OCI-LY1 (cell line): ENCODE measurements around the gene PDE6A.

ENCODE experiments used
- H2AFZ ChIP-seq: fragments of 200-600 bp; sonication (generic), shearing (Covaris generic); 2 replicates; pipeline ENCODE4 v1.6.0; 2014; ENCODE audit warnings: antibody characterized with exemption, mild to moderate bottlenecking, low read length
- H3F3A ChIP-seq: fragments of 200-600 bp; sonication (generic), shearing (Covaris generic); 2 replicates; pipeline ENCODE4 v1.6.0; 2014; ENCODE audit warnings: mild to moderate bottlenecking, antibody characterized with exemption, low read length, moderate library complexity; ENCODE audit not compliant: insufficient read depth
- H3K27ac ChIP-seq: fragments of 200-600 bp; sonication (generic); 2 replicates; pipeline ENCODE4 v1.5.1; 2014; ENCODE audit warnings: low read length, mixed run types, mild to moderate bottlenecking, low read depth; ENCODE audit not compliant: poor library complexity, severe bottlenecking
- H3K27me3 ChIP-seq: fragments of 200-600 bp; sonication (generic); 2 replicates; pipeline ENCODE4 v1.6.0; 2014; ENCODE audit warnings: antibody characterized with exemption, mild to moderate bottlenecking, low read length, moderate library complexity; ENCODE audit not compliant: insufficient read depth
- H3K36me3 ChIP-seq: fragments of 200-600 bp; sonication (generic); 2 replicates; pipeline ENCODE4 v1.6.1; 2014; ENCODE audit warnings: mild to moderate bottlenecking, antibody characterized with exemption, low read length, moderate library complexity, mixed read lengths; ENCODE audit not compliant: insufficient read depth
- H3K4me1 ChIP-seq: fragments of 200-600 bp; sonication (generic); 2 replicates; pipeline ENCODE4 v1.5.1; 2014; ENCODE audit warnings: mild to moderate bottlenecking, low read length, moderate library complexity; ENCODE audit not compliant: insufficient read depth, severe bottlenecking
- H3K4me2 ChIP-seq: fragments of 200-600 bp; sonication (generic), shearing (Covaris generic); 2 replicates; pipeline ENCODE4 v1.6.1; 2014; ENCODE audit warnings: low read length
- H3K4me3 ChIP-seq: fragments of 200-600 bp; sonication (generic); 2 replicates; pipeline ENCODE4 v1.5.1; 2014; ENCODE audit warnings: low read length, low read depth, mild to moderate bottlenecking, mixed read lengths; ENCODE audit not compliant: poor library complexity, severe bottlenecking
- H3K79me2 ChIP-seq: fragments of 200-600 bp; shearing (Covaris generic); 2 replicates; pipeline ENCODE4 v1.6.1; 2016; ENCODE audit warnings: mixed run types, low read length, mixed read lengths; ENCODE audit not compliant: insufficient read depth
- H3K9ac ChIP-seq: fragments of 200-600 bp; sonication (generic), shearing (Covaris generic); 2 replicates; pipeline ENCODE4 v1.6.1; 2014; ENCODE audit warnings: mild to moderate bottlenecking, low read length, mixed read lengths
- H3K9me2 ChIP-seq: fragments of 200-600 bp; sonication (generic), shearing (Covaris generic); 2 replicates; pipeline ENCODE4 v1.6.1; 2014; ENCODE audit warnings: low read depth, mild to moderate bottlenecking, low read length, mixed read lengths
- H3K9me3 ChIP-seq: fragments of 200-600 bp; shearing (Covaris generic); 2 replicates; pipeline ENCODE4 v1.6.1; 2014; ENCODE audit warnings: low read length, mixed read lengths
- H4K20me1 ChIP-seq: fragments of 200-600 bp; sonication (generic), shearing (Covaris generic); 2 replicates; pipeline ENCODE4 v1.6.0; 2016; ENCODE audit warnings: mild to moderate bottlenecking, low read length; ENCODE audit not compliant: insufficient read depth
- EZH2 ChIP-seq: fragments of 200-600 bp; sonication (generic), shearing (Covaris generic); IDR thresholded peaks from 2 replicates; pipeline ENCODE4 v1.8.0; 2017; ENCODE audit warnings: borderline replicate concordance, mixed run types, mild to moderate bottlenecking, antibody characterized with exemption, low read length, moderate library complexity, mixed read lengths
- TF ChIP-seq, protein P1 (sequence below): fragments of 200-600 bp; sonication (generic), shearing (Covaris generic); IDR thresholded peaks from 2 replicates; pipeline ENCODE4 v1.5.1; 2017; ENCODE audit warnings: mild to moderate bottlenecking, antibody characterized with exemption, low read length, moderate library complexity, mixed read lengths

The PDE6A gene

DNA sequence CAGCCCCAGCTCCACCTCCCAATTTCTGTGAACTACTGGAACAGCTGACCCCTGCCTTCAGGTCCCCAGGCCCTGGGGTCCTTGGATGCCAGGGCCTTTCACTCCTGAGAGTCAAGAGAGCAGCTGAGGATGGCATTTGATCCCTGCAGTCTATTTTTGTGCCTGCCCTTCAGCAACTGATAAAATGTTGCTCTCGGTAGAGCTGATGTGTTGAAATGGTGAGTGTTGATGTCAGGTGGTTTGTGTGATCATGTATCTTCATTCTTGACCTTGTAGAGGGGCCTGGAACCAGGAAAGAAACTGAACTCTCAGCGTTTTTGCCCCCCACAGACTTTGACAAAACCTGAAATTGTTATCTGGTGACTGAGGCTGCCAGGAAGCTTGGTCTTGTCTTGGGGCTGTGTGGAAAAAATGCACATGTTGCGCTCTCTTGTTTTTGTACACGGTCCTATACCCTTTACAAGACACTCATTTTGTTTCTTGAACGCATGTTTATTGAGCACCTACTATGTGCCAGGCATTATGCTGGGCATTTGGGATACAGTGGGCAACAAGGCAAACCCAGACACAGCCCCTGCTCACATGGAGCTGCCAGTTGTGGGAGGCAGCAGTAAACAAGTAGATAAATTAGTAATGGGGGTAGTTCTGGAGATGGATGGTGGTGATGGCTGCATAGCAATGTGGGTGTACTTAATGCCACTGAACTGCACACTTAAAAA lies 136.2 kb downstream of the PDE6A start:
- Histone ChIP-seq H3K9me2 (no peaks in the 10 kb centered on the region), H4K20me1 (no peaks in the 10 kb centered on the region), H3K27me3 (no peaks in the 10 kb centered on the region), H3K9me3 (no peaks in the 10 kb centered on the region), H3K4me1 (peaks cover 31% of the 10 kb centered on the region), H3K4me3 (no peak overlapping the region), H3K36me3 (no peaks in the 10 kb centered on the region), H3K27ac (no peak overlapping the region), H3K4me2 (no peak overlapping the region), H3K9ac (no peak overlapping the region), H3K79me2 (no peaks in the 10 kb centered on the region), H2AFZ (no peak overlapping the region), H3F3A (no peaks in the 10 kb centered on the region)
- no peak for TF ChIP-seq EZH2
- TF ChIP-seq, protein P1, sequence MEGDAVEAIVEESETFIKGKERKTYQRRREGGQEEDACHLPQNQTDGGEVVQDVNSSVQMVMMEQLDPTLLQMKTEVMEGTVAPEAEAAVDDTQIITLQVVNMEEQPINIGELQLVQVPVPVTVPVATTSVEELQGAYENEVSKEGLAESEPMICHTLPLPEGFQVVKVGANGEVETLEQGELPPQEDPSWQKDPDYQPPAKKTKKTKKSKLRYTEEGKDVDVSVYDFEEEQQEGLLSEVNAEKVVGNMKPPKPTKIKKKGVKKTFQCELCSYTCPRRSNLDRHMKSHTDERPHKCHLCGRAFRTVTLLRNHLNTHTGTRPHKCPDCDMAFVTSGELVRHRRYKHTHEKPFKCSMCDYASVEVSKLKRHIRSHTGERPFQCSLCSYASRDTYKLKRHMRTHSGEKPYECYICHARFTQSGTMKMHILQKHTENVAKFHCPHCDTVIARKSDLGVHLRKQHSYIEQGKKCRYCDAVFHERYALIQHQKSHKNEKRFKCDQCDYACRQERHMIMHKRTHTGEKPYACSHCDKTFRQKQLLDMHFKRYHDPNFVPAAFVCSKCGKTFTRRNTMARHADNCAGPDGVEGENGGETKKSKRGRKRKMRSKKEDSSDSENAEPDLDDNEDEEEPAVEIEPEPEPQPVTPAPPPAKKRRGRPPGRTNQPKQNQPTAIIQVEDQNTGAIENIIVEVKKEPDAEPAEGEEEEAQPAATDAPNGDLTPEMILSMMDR = no peak
